HepG2 (cell line): Measurements from ENCODE around the gene MLX. TPM values are rescaled to one million over a fixed set of nuclear protein-coding genes. Genes with fewer than 3 reads are reported as not detected.

Source experiments
- ARNT ChIP-seq: fragments of 450-650 bp; IDR thresholded peaks from 2 replicates; pipeline ENCODE4 v1.6.1; 2017
- ARNTL ChIP-seq: sonication (generic); formaldehyde crosslinking; IDR thresholded peaks from 2 replicates; pipeline ENCODE4 v1.4.0; 2020; ENCODE audit warnings: mild to moderate bottlenecking, missing genetic modification reagents
- FOXA3 ChIP-seq: IDR thresholded peaks from 2 replicates; pipeline ENCODE4 v1.6.1; 2016; ENCODE audit warnings: missing genetic modification reagents, missing compliant biosample characterization
- JUN ChIP-seq: sonication (generic); formaldehyde crosslinking; IDR thresholded peaks from 2 replicates; pipeline ENCODE4 v1.4.0; 2020; ENCODE audit warnings: mild to moderate bottlenecking, missing genetic modification reagents
- KLF12 ChIP-seq: sonication (generic); formaldehyde crosslinking; IDR thresholded peaks from 2 replicates; pipeline ENCODE4 v1.4.0; 2020; ENCODE audit warnings: missing genetic modification reagents, borderline replicate concordance
- KLF13 ChIP-seq: sonication (generic); formaldehyde crosslinking; IDR thresholded peaks from 2 replicates; pipeline ENCODE4 v1.4.0; 2020; ENCODE audit warnings: mild to moderate bottlenecking, missing genetic modification reagents
- MZF1 ChIP-seq: sonication (generic); formaldehyde crosslinking; IDR thresholded peaks from 2 replicates; pipeline ENCODE4 v1.8.1; 2023; ENCODE audit warnings: mild to moderate bottlenecking, missing genetic modification reagents, borderline replicate concordance
- POLR2A ChIP-seq, 2 experiments: IDR thresholded peaks; 2 replicates each; pipeline ENCODE4 v1.6.1; 2011; ENCODE audit warnings: low read depth in 2 of 2, low read length in 2 of 2, mild to moderate bottlenecking in 1 of 2, moderate library complexity in 1 of 2; ENCODE audit not compliant: insufficient read depth in 1 of 2
- RNF2 ChIP-seq: fragments of 450-650 bp; conservative IDR thresholded peaks from 2 replicates; pipeline ENCODE4 v1.6.1; 2016; ENCODE audit warnings: low read depth
- SP140L ChIP-seq: sonication (generic); formaldehyde crosslinking; IDR thresholded peaks from 2 replicates; pipeline ENCODE4 v1.4.0; 2020; ENCODE audit warnings: missing genetic modification reagents, borderline replicate concordance
- YEATS4 ChIP-seq: sonication (generic); formaldehyde crosslinking; IDR thresholded peaks from 2 replicates; pipeline ENCODE4 v1.4.0; 2020; ENCODE audit warnings: missing genetic modification reagents, borderline replicate concordance
- ZMAT5 ChIP-seq: sonication (generic); formaldehyde crosslinking; IDR thresholded peaks from 2 replicates; pipeline ENCODE4 v1.5.0; 2020; ENCODE audit warnings: mild to moderate bottlenecking, low read depth, missing genetic modification reagents, borderline replicate concordance
- ZMYM3 ChIP-seq: sonication (generic); formaldehyde crosslinking; IDR thresholded peaks from 2 replicates; pipeline ENCODE4 v1.5.1; 2020; ENCODE audit warnings: mild to moderate bottlenecking, missing genetic modification reagents
- ZNF326 ChIP-seq: sonication (generic); formaldehyde crosslinking; IDR thresholded peaks from 2 replicates; pipeline ENCODE4 v1.4.0; 2020; ENCODE audit warnings: missing genetic modification reagents, borderline replicate concordance
- ZNF367 ChIP-seq: sonication (generic); formaldehyde crosslinking; IDR thresholded peaks from 2 replicates; pipeline ENCODE4 v1.4.0; 2020; ENCODE audit warnings: missing genetic modification reagents, borderline replicate concordance
- ZNF558 ChIP-seq: sonication (generic); formaldehyde crosslinking; IDR thresholded peaks from 2 replicates; pipeline ENCODE4 v1.9.0; 2022; ENCODE audit warnings: mild to moderate bottlenecking, missing genetic modification reagents, borderline replicate concordance
- ZNF761 ChIP-seq: sonication (generic); formaldehyde crosslinking; conservative IDR thresholded peaks from 2 replicates; pipeline ENCODE4 v1.4.0; 2020; ENCODE audit warnings: mild to moderate bottlenecking, missing genetic modification reagents
- ZSCAN29 ChIP-seq: sonication (generic); formaldehyde crosslinking; conservative IDR thresholded peaks from 2 replicates; pipeline ENCODE4 v1.4.0; 2020; ENCODE audit warnings: mild to moderate bottlenecking, missing genetic modification reagents
- polyA plus RNA-seq, 8 experiments: library from polyadenylated mRNA; depleted of rRNA in 3 of 8; stranded (reverse) in 7 of 8; unstranded in 1 of 8; fragments of >200 nt; fragmentation: Illumina TruSeq in 4 of 8; extraction: Trizol in 4 of 8; gene quantifications; 2 replicates each; pipeline versions ENCODE4 v1.2.1 to v1.2.3, GENCODE V29; 2011 to 2016; ENCODE audit warnings: low read depth in 4 of 8, missing spikeins in 1 of 8, mixed read lengths in 1 of 8; ENCODE audit not compliant: insufficient read depth in 1 of 8
- total RNA-seq, 5 experiments: library from RNA; depleted of rRNA; stranded (reverse); fragments of >200 nt; fragmentation: Illumina TruSeq; extraction: Trizol; gene quantifications; 2 replicates each; pipeline ENCODE4 v1.2.3, GENCODE V29; 2016; ENCODE audit warnings: low read depth in 1 of 5
- TF ChIP-seq, protein P1 (sequence below): sonication (generic); formaldehyde crosslinking; IDR thresholded peaks from 2 replicates; pipeline ENCODE4 v1.5.0; 2020; ENCODE audit warnings: missing genetic modification reagents
- TF ChIP-seq, protein P2 (sequence below): sonication (generic); formaldehyde crosslinking; IDR thresholded peaks from 2 replicates; pipeline ENCODE4 v1.4.0; 2020; ENCODE audit warnings: mild to moderate bottlenecking, missing genetic modification reagents
- TF ChIP-seq, protein P3 (sequence below): sonication (generic); formaldehyde crosslinking; IDR thresholded peaks from 2 replicates; pipeline ENCODE4 v1.8.0; 2022; ENCODE audit warnings: low read depth, missing genetic modification reagents
- TF ChIP-seq, protein P4 (sequence below): sonication (generic); formaldehyde crosslinking; IDR thresholded peaks from 2 replicates; pipeline ENCODE4 v1.8.1; 2023; ENCODE audit warnings: mild to moderate bottlenecking, inconsistent platforms, moderate library complexity, missing genetic modification reagents, borderline replicate concordance
- TF ChIP-seq, protein P5 (sequence below): sonication (generic); formaldehyde crosslinking; IDR thresholded peaks from 2 replicates; pipeline ENCODE4 v1.5.0; 2020; ENCODE audit warnings: missing genetic modification reagents

MLX gene
- total and polyA plus RNA-seq, 2 of the 13 experiments (the other 11 are each of a cell fraction or from before 2014, with no cell fraction given) = 38.9 to 74.4 TPM

DNA sequence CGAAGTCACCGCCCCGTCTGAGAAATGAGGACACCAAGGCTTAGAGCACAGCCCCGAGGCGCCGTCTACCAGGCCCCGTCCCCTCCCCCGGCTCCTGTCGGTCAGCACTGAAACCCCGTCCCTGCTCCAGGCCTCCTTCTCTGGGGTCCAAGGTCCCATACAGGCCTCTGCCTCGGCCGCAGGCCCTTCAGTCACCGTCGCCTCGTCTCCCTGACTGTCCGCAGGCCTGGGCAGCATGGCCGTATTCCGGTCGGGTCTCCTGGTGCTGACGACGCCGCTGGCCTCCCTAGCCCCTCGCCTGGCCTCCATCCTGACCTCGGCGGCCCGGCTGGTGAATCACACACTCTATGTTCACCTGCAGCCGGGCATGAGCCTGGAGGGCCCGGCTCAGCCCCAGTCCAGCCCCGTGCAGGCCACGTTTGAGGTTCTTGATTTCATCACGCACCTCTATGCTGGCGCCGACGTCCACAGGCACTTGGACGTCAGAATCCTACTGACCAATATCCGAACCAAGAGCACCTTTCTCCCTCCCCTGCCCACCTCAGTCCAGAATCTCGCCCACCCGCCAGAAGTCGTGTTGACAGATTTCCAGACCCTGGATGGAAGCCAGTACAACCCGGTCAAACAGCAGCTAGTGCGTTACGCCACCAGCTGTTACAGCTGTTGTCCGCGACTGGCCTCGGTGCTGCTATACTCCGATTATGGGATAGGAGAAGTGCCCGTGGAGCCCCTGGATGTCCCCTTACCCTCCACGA is 4.3 kb upstream of the MLX start (continued):
- 0 out of 2 replicates have a peak, but pooled peaks have one; percentile 5 for TF ChIP-seq ZSCAN29 (CRISPR knock-in tag)
- TF ChIP-seq, protein P1, sequence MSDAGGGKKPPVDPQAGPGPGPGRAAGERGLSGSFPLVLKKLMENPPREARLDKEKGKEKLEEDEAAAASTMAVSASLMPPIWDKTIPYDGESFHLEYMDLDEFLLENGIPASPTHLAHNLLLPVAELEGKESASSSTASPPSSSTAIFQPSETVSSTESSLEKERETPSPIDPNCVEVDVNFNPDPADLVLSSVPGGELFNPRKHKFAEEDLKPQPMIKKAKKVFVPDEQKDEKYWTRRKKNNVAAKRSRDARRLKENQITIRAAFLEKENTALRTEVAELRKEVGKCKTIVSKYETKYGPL (CRISPR knock-in tag) = no peak; the same call in 1 of the 2 replicates
- TF ChIP-seq, protein P2, sequence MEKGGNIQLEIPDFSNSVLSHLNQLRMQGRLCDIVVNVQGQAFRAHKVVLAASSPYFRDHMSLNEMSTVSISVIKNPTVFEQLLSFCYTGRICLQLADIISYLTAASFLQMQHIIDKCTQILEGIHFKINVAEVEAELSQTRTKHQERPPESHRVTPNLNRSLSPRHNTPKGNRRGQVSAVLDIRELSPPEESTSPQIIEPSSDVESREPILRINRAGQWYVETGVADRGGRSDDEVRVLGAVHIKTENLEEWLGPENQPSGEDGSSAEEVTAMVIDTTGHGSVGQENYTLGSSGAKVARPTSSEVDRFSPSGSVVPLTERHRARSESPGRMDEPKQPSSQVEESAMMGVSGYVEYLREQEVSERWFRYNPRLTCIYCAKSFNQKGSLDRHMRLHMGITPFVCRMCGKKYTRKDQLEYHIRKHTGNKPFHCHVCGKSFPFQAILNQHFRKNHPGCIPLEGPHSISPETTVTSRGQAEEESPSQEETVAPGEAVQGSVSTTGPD (CRISPR knock-in tag) = peak; percentile 73
- TF ChIP-seq KLF13 (CRISPR knock-in tag) = 0 out of 2 replicates have a peak, but pooled peaks have one; percentile 28
- no peak for TF ChIP-seq KLF12 (CRISPR knock-in tag)
- TF ChIP-seq ZNF326 (CRISPR knock-in tag) = no peak
- TF ChIP-seq, protein P3, sequence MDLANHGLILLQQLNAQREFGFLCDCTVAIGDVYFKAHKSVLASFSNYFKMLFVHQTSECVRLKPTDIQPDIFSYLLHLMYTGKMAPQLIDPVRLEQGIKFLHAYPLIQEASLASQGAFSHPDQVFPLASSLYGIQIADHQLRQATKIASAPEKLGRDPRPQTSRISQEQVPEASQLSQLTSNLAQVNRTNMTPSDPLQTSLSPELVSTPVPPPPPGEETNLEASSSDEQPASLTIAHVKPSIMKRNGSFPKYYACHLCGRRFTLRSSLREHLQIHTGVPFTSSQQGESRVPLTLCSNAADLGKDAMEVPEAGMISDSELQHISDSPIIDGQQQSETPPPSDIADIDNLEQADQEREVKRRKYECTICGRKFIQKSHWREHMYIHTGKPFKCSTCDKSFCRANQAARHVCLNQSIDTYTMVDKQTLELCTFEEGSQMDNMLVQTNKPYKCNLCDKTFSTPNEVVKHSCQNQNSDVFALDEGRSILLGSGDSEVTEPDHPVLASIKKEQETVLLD = 0 out of 2 replicates have a peak, but pooled peaks have one; percentile 8
- no peak for TF ChIP-seq ZMYM3 (CRISPR knock-in tag)
- TF ChIP-seq MZF1 = peak; percentile 49; the same call in 1 of the 2 replicates
- peak; percentile 32; the same call in 1 of the 2 replicates for TF ChIP-seq JUN (CRISPR knock-in tag)
- no peak for TF ChIP-seq ARNT
- TF ChIP-seq FOXA3 = 0 out of 2 replicates have a peak, but pooled peaks have one; percentile 6
- TF ChIP-seq, protein P4, sequence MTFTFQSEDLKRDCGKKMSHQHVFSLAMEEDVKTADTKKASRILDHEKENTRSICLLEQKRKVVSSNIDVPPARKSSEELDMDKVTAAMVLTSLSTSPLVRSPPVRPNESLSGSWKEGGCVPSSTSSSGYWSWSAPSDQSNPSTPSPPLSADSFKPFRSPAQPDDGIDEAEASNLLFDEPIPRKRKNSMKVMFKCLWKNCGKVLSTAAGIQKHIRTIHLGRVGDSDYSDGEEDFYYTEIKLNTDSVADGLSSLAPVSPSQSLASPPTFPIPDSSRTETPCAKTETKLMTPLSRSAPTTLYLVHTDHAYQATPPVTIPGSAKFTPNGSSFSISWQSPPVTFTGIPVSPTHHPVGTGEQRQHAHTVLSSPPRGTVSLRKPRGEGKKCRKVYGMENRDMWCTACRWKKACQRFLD = peak; percentile 35; the same call in 1 of the 2 replicates
- TF ChIP-seq SP140L = no peak
- TF ChIP-seq ZNF558 (CRISPR knock-in tag) = peak; percentile 83
- TF ChIP-seq ZMAT5 (CRISPR knock-in tag) = peak; percentile 60; the same call in 1 of the 2 replicates
- TF ChIP-seq POLR2A (IDR thresholded peaks at IDR 0.05; ENCODE audit: insufficient read depth in 1 of 2, low read depth in 2 of 2, low read length in 2 of 2) = peak in 1 of 2 experiments; percentile 56; a peak in 2 of 4 replicates
- 0 out of 2 replicates have a peak, but pooled peaks have one; percentile 13 for TF ChIP-seq ARNTL (CRISPR knock-in tag)
- TF ChIP-seq ZNF367 (CRISPR knock-in tag) = 0 out of 2 replicates have a peak, but pooled peaks have one; percentile 30
- peak; percentile 97 for TF ChIP-seq RNF2
- peak; percentile 15; the same call in 1 of the 2 replicates for TF ChIP-seq YEATS4 (CRISPR knock-in tag)
- peak; percentile 89 for TF ChIP-seq ZNF761 (CRISPR knock-in tag)
- TF ChIP-seq, protein P5, sequence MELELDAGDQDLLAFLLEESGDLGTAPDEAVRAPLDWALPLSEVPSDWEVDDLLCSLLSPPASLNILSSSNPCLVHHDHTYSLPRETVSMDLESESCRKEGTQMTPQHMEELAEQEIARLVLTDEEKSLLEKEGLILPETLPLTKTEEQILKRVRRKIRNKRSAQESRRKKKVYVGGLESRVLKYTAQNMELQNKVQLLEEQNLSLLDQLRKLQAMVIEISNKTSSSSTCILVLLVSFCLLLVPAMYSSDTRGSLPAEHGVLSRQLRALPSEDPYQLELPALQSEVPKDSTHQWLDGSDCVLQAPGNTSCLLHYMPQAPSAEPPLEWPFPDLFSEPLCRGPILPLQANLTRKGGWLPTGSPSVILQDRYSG (CRISPR knock-in tag) = no peak
